ENCODE measurements around the gene ST6GALNAC5. TPM values are rescaled to one million over a fixed set of nuclear protein-coding genes. Genes with fewer than 3 reads are reported as not detected.
"Not testable (repeated sequence)": the region's sequence is repeated elsewhere in the genome, so short reads cannot be mapped to it uniquely, and the experiment has no call there.

Gene ST6GALNAC5
- total RNA-seq: not detected

GRCh38 chr1:76867342-76868130, at the start of gene ST6GALNAC5:
TSS of gene ST6GALNAC5 (plus strand) at chr1:76867480.
- DNase-seq: peak; percentile 13
- Mint-ChIP-seq H3K4me3 (peak within 1 kb of the TSS; percentile 76), H3K4me1 (peaks cover 6% of the 10 kb centered on the region), H3K36me3 (no peaks in the 10 kb centered on the region), H3K9me3 (no peaks in the 10 kb centered on the region), H3K27me3 (peaks cover 73% of the 10 kb centered on the region), H3K27ac (no peak within 1 kb of the TSS)

GRCh38 chr1:76820028-76820427, 47.3 kb upstream of the ST6GALNAC5 start:
- Mint-ChIP-seq H3K36me3 (no peaks in the 10 kb centered on the region), H3K27ac (no peak overlapping the region), H3K4me3 (no peak overlapping the region), H3K9me3 (no peaks in the 10 kb centered on the region), H3K27me3 (peaks cover 23% of the 10 kb centered on the region), H3K4me1 (no peaks in the 10 kb centered on the region)
- no peak for DNase-seq

GRCh38 chr1:76822961-76823360, 44.3 kb upstream of the ST6GALNAC5 start:
- H3K36me3 Mint-ChIP-seq, H3K27ac Mint-ChIP-seq, H3K4me3 Mint-ChIP-seq, H3K4me1 Mint-ChIP-seq, DNase-seq, H3K9me3 Mint-ChIP-seq: not testable (repeated sequence)
- H3K27me3 Mint-ChIP-seq: peaks cover 18% of the 10 kb centered on the region

- no peaks in the 10 kb centered on the region for H3K4me1 Mint-ChIP-seq
- H3K27me3 Mint-ChIP-seq: peaks cover 18% of the 10 kb centered on the region
- no peaks in the 10 kb centered on the region for H3K9me3 Mint-ChIP-seq
Measured at GRCh38 chr1:76824106-76824505, 43.2 kb upstream of the ST6GALNAC5 start.

GRCh38 chr1:76826072-76826845, 41.0 kb upstream of the ST6GALNAC5 start:
- no peak for DNase-seq
- no peak overlapping the region for H3K27ac Mint-ChIP-seq
- H3K4me3 Mint-ChIP-seq: no peak overlapping the region
- peaks cover 18% of the 10 kb centered on the region for H3K27me3 Mint-ChIP-seq
- H3K4me1 Mint-ChIP-seq: peaks cover 7% of the 10 kb centered on the region
- no peaks in the 10 kb centered on the region for H3K36me3 Mint-ChIP-seq
- no peaks in the 10 kb centered on the region for H3K9me3 Mint-ChIP-seq

More at GRCh38 chr1:76824106-76824505, 43.2 kb upstream of the ST6GALNAC5 start:
- Mint-ChIP-seq H3K36me3 (no peaks in the 10 kb centered on the region), H3K27ac (no peak overlapping the region), H3K4me3 (no peak overlapping the region)
- DNase-seq: no peak

GRCh38 chr1:76827066-76827465, 40.2 kb upstream of the ST6GALNAC5 start:
- H3K36me3 Mint-ChIP-seq: no peaks in the 10 kb centered on the region
- H3K9me3 Mint-ChIP-seq: no peaks in the 10 kb centered on the region
- peaks cover 12% of the 10 kb centered on the region for H3K27me3 Mint-ChIP-seq
- H3K4me3 Mint-ChIP-seq: no peak overlapping the region
- no peak overlapping the region for H3K27ac Mint-ChIP-seq
- DNase-seq: no peak
- peaks cover 7% of the 10 kb centered on the region for H3K4me1 Mint-ChIP-seq

- peaks cover 13% of the 10 kb centered on the region for H3K27me3 Mint-ChIP-seq
- H3K9me3 Mint-ChIP-seq: peaks cover 1% of the 10 kb centered on the region
- H3K4me3 Mint-ChIP-seq: peak overlapping the region; percentile 22
- no peak for DNase-seq
- no peaks in the 10 kb centered on the region for H3K36me3 Mint-ChIP-seq
- H3K4me1 Mint-ChIP-seq: peaks cover 7% of the 10 kb centered on the region
- H3K27ac Mint-ChIP-seq: no peak overlapping the region
Measured at GRCh38 chr1:76830373-76830772, 36.9 kb upstream of the ST6GALNAC5 start.

GRCh38 chr1:76832521-76832920, 34.8 kb upstream of the ST6GALNAC5 start:
- Mint-ChIP-seq H3K27me3 (peaks cover 11% of the 10 kb centered on the region), H3K4me1 (peaks cover 7% of the 10 kb centered on the region), H3K9me3 (peaks cover 1% of the 10 kb centered on the region), H3K27ac (no peak overlapping the region), H3K4me3 (no peak overlapping the region), H3K36me3 (no peaks in the 10 kb centered on the region)
- no peak for DNase-seq

- Mint-ChIP-seq H3K4me3 (no peak overlapping the region), H3K36me3 (no peaks in the 10 kb centered on the region), H3K27me3 (peaks cover 16% of the 10 kb centered on the region), H3K9me3 (peaks cover 1% of the 10 kb centered on the region), H3K4me1 (peaks cover 7% of the 10 kb centered on the region), H3K27ac (no peak overlapping the region)
- DNase-seq: no peak
Measured at GRCh38 chr1:76833151-76833550, 34.1 kb upstream of the ST6GALNAC5 start.

- peaks cover 7% of the 10 kb centered on the region for H3K4me1 Mint-ChIP-seq
- H3K4me3 Mint-ChIP-seq: no peak overlapping the region
- H3K36me3 Mint-ChIP-seq: no peaks in the 10 kb centered on the region
- peaks cover 21% of the 10 kb centered on the region for H3K27me3 Mint-ChIP-seq
- DNase-seq: no peak
- H3K9me3 Mint-ChIP-seq: peaks cover 3% of the 10 kb centered on the region
- H3K27ac Mint-ChIP-seq: no peak overlapping the region
Measured at GRCh38 chr1:76833856-76834255, 33.4 kb upstream of the ST6GALNAC5 start.

GRCh38 chr1:76835203-76835602, 32.1 kb upstream of the ST6GALNAC5 start:
- H3K36me3 Mint-ChIP-seq: no peaks in the 10 kb centered on the region
- peaks cover 3% of the 10 kb centered on the region for H3K9me3 Mint-ChIP-seq
- DNase-seq: no peak
- peaks cover 5% of the 10 kb centered on the region for H3K4me1 Mint-ChIP-seq
- H3K27me3 Mint-ChIP-seq: peaks cover 21% of the 10 kb centered on the region
- no peak overlapping the region for H3K27ac Mint-ChIP-seq
- no peak overlapping the region for H3K4me3 Mint-ChIP-seq

- Mint-ChIP-seq H3K4me1 (peaks cover 10% of the 10 kb centered on the region), H3K4me3 (no peak overlapping the region)
Measured at GRCh38 chr1:76840278-76840677, 27.0 kb upstream of the ST6GALNAC5 start.

GRCh38 chr1:76841460-76841859, 25.8 kb upstream of the ST6GALNAC5 start:
- Mint-ChIP-seq H3K9me3 (peaks cover 2% of the 10 kb centered on the region), H3K4me1 (peaks cover 10% of the 10 kb centered on the region), H3K27ac (no peak overlapping the region), H3K27me3 (peaks cover 10% of the 10 kb centered on the region), H3K36me3 (no peaks in the 10 kb centered on the region), H3K4me3 (no peak overlapping the region)
- no peak for DNase-seq

More at GRCh38 chr1:76840278-76840677, 27.0 kb upstream of the ST6GALNAC5 start:
- H3K27ac Mint-ChIP-seq: no peak overlapping the region
- H3K36me3 Mint-ChIP-seq: no peaks in the 10 kb centered on the region
- peaks cover 2% of the 10 kb centered on the region for H3K9me3 Mint-ChIP-seq
- peaks cover 10% of the 10 kb centered on the region for H3K27me3 Mint-ChIP-seq
- no peak for DNase-seq

GRCh38 chr1:76843821-76844464, 23.3 kb upstream of the ST6GALNAC5 start:
- Mint-ChIP-seq H3K36me3 (no peaks in the 10 kb centered on the region), H3K27ac (no peak overlapping the region), H3K9me3 (peaks cover 6% of the 10 kb centered on the region), H3K4me1 (peaks cover 10% of the 10 kb centered on the region), H3K27me3 (no peaks in the 10 kb centered on the region), H3K4me3 (no peak overlapping the region)
- DNase-seq: no peak

GRCh38 chr1:76854255-76854654, 13.0 kb upstream of the ST6GALNAC5 start:
- no peak for DNase-seq
- H3K27me3 Mint-ChIP-seq: no peaks in the 10 kb centered on the region
- H3K9me3 Mint-ChIP-seq: no peaks in the 10 kb centered on the region
- H3K4me3 Mint-ChIP-seq: no peak overlapping the region
- no peak overlapping the region for H3K27ac Mint-ChIP-seq
- H3K4me1 Mint-ChIP-seq: no peaks in the 10 kb centered on the region
- H3K36me3 Mint-ChIP-seq: no peaks in the 10 kb centered on the region
